Effector memory CD8-positive, alpha-beta T cell (primary cell): ENCODE results near the gene SLCO2A1.

ENCODE experiments used
- ATAC-seq: fragments of 150-1000 bp; cut with Tn5 transposase; replicated peaks from 2 replicates; pipeline ENCODE4 v1.10.0; 2021; ENCODE audit warnings: mild to moderate bottlenecking, moderate library complexity
- DNase-seq, 3 experiments: peaks; one replicate each; pipeline ENCODE4 v3.0.0; 2021
- H3K27ac Mint-ChIP-seq, 2 donors: one replicate each; pipeline ENCODE4 v1.8.0; 2022; ENCODE audit warnings: mild to moderate bottlenecking in 2 of 2, mixed read lengths in 2 of 2, moderate library complexity in 2 of 2
- H3K27me3 Mint-ChIP-seq, 2 donors: one replicate each; pipeline ENCODE4 v1.8.0; 2022; ENCODE audit warnings: mixed read lengths in 2 of 2
- H3K36me3 Mint-ChIP-seq: one replicate; pipeline ENCODE4 v1.8.0; 2022; ENCODE audit warnings: mild to moderate bottlenecking, moderate library complexity, mixed read lengths; ENCODE audit not compliant: insufficient read depth
- H3K4me1 Mint-ChIP-seq, 2 donors: one replicate each; pipeline ENCODE4 v1.8.0; 2022; ENCODE audit warnings: low read depth in 2 of 2, mixed read lengths in 2 of 2
- H3K4me3 Mint-ChIP-seq, 2 donors: one replicate each; pipeline ENCODE4 v1.8.0; 2022; ENCODE audit warnings: mild to moderate bottlenecking in 2 of 2, mixed read lengths in 2 of 2, moderate library complexity in 2 of 2
- H3K9me3 Mint-ChIP-seq, 2 donors: one replicate each; pipeline ENCODE4 v1.8.0; 2022; ENCODE audit warnings: mixed read lengths in 2 of 2

Gene SLCO2A1

GRCh38 chr3:133926736-133927539 is 102.8 kb downstream of the SLCO2A1 start:
- no peaks in the 10 kb centered on the region for H3K9me3 Mint-ChIP-seq
- peaks cover 6 to 7% of the 10 kb centered on the region in 2 donors for H3K4me1 Mint-ChIP-seq
- H3K27ac Mint-ChIP-seq: no peak overlapping the region
- ATAC-seq (no peak), DNase-seq (no peak)
- peaks cover 23 to 27% of the 10 kb centered on the region in 2 donors for H3K27me3 Mint-ChIP-seq
- no peaks in the 10 kb centered on the region for H3K36me3 Mint-ChIP-seq
- H3K4me3 Mint-ChIP-seq: peak overlapping the region; percentile 67 to 71

- Mint-ChIP-seq H3K4me3 (no peak overlapping the region), H3K9me3 (no peaks in the 10 kb centered on the region), H3K27me3 (peaks cover 27 to 28% of the 10 kb centered on the region in 2 donors), H3K27ac (no peak overlapping the region), H3K36me3 (no peaks in the 10 kb centered on the region), H3K4me1 (peaks cover 6 to 7% of the 10 kb centered on the region in 2 donors)
- DNase-seq (no peak), ATAC-seq (no peak)
Measured at GRCh38 chr3:133925960-133926735, 103.6 kb downstream of the SLCO2A1 start.

- ATAC-seq: no peak
- H3K27ac Mint-ChIP-seq: no peak overlapping the region
- no peaks in the 10 kb centered on the region for H3K9me3 Mint-ChIP-seq
- peaks cover 26 to 35% of the 10 kb centered on the region in 2 donors for H3K27me3 Mint-ChIP-seq
- H3K4me3 Mint-ChIP-seq: no peak overlapping the region
- peaks cover 6 to 7% of the 10 kb centered on the region in 2 donors for H3K4me1 Mint-ChIP-seq
- no peaks in the 10 kb centered on the region for H3K36me3 Mint-ChIP-seq
- DNase-seq: no peak
Measured at GRCh38 chr3:133924041-133924440, 105.7 kb downstream of the SLCO2A1 start.

- no peak for ATAC-seq
- peaks cover 26 to 31% of the 10 kb centered on the region in 2 donors for H3K27me3 Mint-ChIP-seq
- H3K9me3 Mint-ChIP-seq: no peaks in the 10 kb centered on the region
- no peak for DNase-seq
- no peaks in the 10 kb centered on the region for H3K36me3 Mint-ChIP-seq
- no peak overlapping the region for H3K27ac Mint-ChIP-seq
- no peaks in the 10 kb centered on the region for H3K4me1 Mint-ChIP-seq
- H3K4me3 Mint-ChIP-seq: no peak overlapping the region
Measured at GRCh38 chr3:133921592-133921991, 108.1 kb downstream of the SLCO2A1 start.

GRCh38 chr3:133917144-133917543 is 112.6 kb downstream of the SLCO2A1 start:
- DNase-seq (no peak), ATAC-seq (no peak)
- H3K36me3 Mint-ChIP-seq: no peaks in the 10 kb centered on the region
- peaks cover 44% of the 10 kb centered on the region in 2 donors for H3K27me3 Mint-ChIP-seq
- H3K9me3 Mint-ChIP-seq: no peaks in the 10 kb centered on the region
- H3K27ac Mint-ChIP-seq: no peak overlapping the region
- no peaks in the 10 kb centered on the region for H3K4me1 Mint-ChIP-seq
- H3K4me3 Mint-ChIP-seq: no peak overlapping the region

GRCh38 chr3:133915685-133916658 is 113.8 kb downstream of the SLCO2A1 start:
- Mint-ChIP-seq H3K9me3 (no peaks in the 10 kb centered on the region), H3K4me3 (no peak overlapping the region), H3K27ac (no peak overlapping the region), H3K27me3 (peaks cover 37 to 44% of the 10 kb centered on the region in 2 donors), H3K4me1 (no peaks in the 10 kb centered on the region), H3K36me3 (no peaks in the 10 kb centered on the region)
- DNase-seq (no peak), ATAC-seq (no peak)

- no peak for ATAC-seq
- Mint-ChIP-seq H3K9me3 (no peaks in the 10 kb centered on the region), H3K4me3 (no peak overlapping the region), H3K4me1 (no peaks in the 10 kb centered on the region), H3K27ac (no peak overlapping the region), H3K27me3 (peaks cover 33 to 46% of the 10 kb centered on the region in 2 donors), H3K36me3 (no peaks in the 10 kb centered on the region)
- DNase-seq: no peak
Measured at GRCh38 chr3:133914839-133915600, 114.7 kb downstream of the SLCO2A1 start.

- DNase-seq (no peak), ATAC-seq (no peak)
- no peak overlapping the region for H3K4me3 Mint-ChIP-seq
- H3K4me1 Mint-ChIP-seq: no peaks in the 10 kb centered on the region
- no peaks in the 10 kb centered on the region for H3K9me3 Mint-ChIP-seq
- H3K36me3 Mint-ChIP-seq: peaks cover 4% of the 10 kb centered on the region
- no peak overlapping the region for H3K27ac Mint-ChIP-seq
- H3K27me3 Mint-ChIP-seq: peaks cover 14 to 24% of the 10 kb centered on the region in 2 donors
Measured at GRCh38 chr3:133910422-133910821, 119.3 kb downstream of the SLCO2A1 start.

GRCh38 chr3:133905376-133905775 is 124.3 kb downstream of the SLCO2A1 start:
- Mint-ChIP-seq H3K4me3 (no peak overlapping the region), H3K9me3 (no peaks in the 10 kb centered on the region), H3K27ac (no peak overlapping the region), H3K4me1 (no peaks in the 10 kb centered on the region), H3K27me3 (peaks cover 14 to 21% of the 10 kb centered on the region in 2 donors), H3K36me3 (peaks cover 4% of the 10 kb centered on the region)
- ATAC-seq (no peak), DNase-seq (no peak)

- H3K4me1 Mint-ChIP-seq: peaks cover 0 to 1% of the 10 kb centered on the region in 2 donors
- no peak for DNase-seq
- no peaks in the 10 kb centered on the region for H3K36me3 Mint-ChIP-seq
- no peaks in the 10 kb centered on the region for H3K9me3 Mint-ChIP-seq
- no peak overlapping the region for H3K27ac Mint-ChIP-seq
- peaks cover 22 to 25% of the 10 kb centered on the region in 2 donors for H3K27me3 Mint-ChIP-seq
- H3K4me3 Mint-ChIP-seq: no peak overlapping the region
- no peak for ATAC-seq
Measured at GRCh38 chr3:133901847-133902246, 127.9 kb downstream of the SLCO2A1 start.

GRCh38 chr3:133901083-133901482 is 128.6 kb downstream of the SLCO2A1 start:
- peak; percentile 46 for ATAC-seq
- H3K4me1 Mint-ChIP-seq: peaks cover 0 to 3% of the 10 kb centered on the region in 2 donors

GRCh38 chr3:133899311-133899710 is 130.4 kb downstream of the SLCO2A1 start:
- Mint-ChIP-seq H3K4me1 (peaks cover 0 to 6% of the 10 kb centered on the region in 2 donors), H3K36me3 (no peaks in the 10 kb centered on the region), H3K9me3 (no peaks in the 10 kb centered on the region), H3K27me3 (peaks cover 27 to 33% of the 10 kb centered on the region in 2 donors), H3K27ac (no peak overlapping the region), H3K4me3 (no peak overlapping the region)
- DNase-seq: no peak
- ATAC-seq: no peak

More at GRCh38 chr3:133901083-133901482, 128.6 kb downstream of the SLCO2A1 start:
- Mint-ChIP-seq H3K4me3 (no peak overlapping the region), H3K9me3 (no peaks in the 10 kb centered on the region), H3K36me3 (no peaks in the 10 kb centered on the region), H3K27me3 (peaks cover 27 to 29% of the 10 kb centered on the region in 2 donors), H3K27ac (no peak overlapping the region)
- no peak for DNase-seq
